ENCODE measurements around the gene NUP93.

DNA sequence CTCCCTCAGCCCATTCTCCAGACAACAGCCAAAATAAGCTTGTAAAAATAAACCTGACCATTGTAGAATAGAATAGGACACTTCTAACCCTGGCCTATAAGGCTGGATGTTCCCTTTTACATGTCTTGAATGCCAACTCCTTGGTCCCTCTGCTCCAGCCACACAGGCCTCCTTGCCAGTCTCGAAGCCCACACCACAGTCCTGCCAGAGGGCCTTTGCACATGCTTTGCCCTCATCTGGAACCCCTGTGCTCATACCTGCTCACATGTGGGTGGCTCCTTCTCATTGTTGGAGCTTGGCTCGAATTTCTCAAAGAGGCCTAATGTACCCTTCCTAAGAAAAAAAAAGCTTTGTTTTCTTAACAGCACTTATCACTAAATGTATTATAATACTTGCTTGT lies 129.7 kb downstream of the NUP93 start:
- TF ChIP-seq REST (IDR thresholded peaks at IDR 0.05; ENCODE audit: borderline replicate concordance) (no peak), CTCF (IDR thresholded peaks at IDR 0.05; ENCODE audit: poor library complexity, severe bottlenecking) (no peak), MXI1 (conservative IDR thresholded peaks at IDR 0.05; ENCODE audit: poor library complexity, severe bottlenecking) (no peak), TAF1 (IDR thresholded peaks at IDR 0.05; ENCODE audit: low read depth) (no peak), SMC3 (conservative IDR thresholded peaks at IDR 0.05; ENCODE audit: poor library complexity) (no peak), RAD21 (conservative IDR thresholded peaks at IDR 0.05) (no peak), POLR2AphosphoS5 (IDR thresholded peaks at IDR 0.05) (no peak), EP300 (conservative IDR thresholded peaks at IDR 0.05; ENCODE audit: poor library complexity, severe bottlenecking) (no peak), EZH2 (IDR thresholded peaks at IDR 0.05; ENCODE audit: borderline replicate concordance, insufficient read depth, low read length, poor library complexity, severe bottlenecking) (no peak)
